IPS DF 6.9 (cell line): Measurements from ENCODE around the gene FAHD2B.
A peak's percentile ranks its signal among the peaks of the same experiment; 100 is the strongest.
"Not testable (repeated sequence)": the region's sequence is repeated elsewhere in the genome, so short reads cannot be mapped to it uniquely, and the experiment has no call there.

Experiments
- DNase-seq: peaks from one replicate; pipeline ENCODE4 v3.0.0-alpha.2; 2013; ENCODE audit warnings: low read depth, low spot score
- H3K27ac ChIP-seq: one replicate; pipeline ENCODE4 v1.5.1; 2013; ENCODE audit warnings: low read length, control low read depth
- H3K27me3 ChIP-seq: 2 replicates; pipeline ENCODE4 v1.6.1; 2013; ENCODE audit warnings: mild to moderate bottlenecking, low read length; ENCODE audit not compliant: control insufficient read depth, insufficient read depth
- H3K36me3 ChIP-seq: 2 replicates; pipeline ENCODE4 v1.6.1; 2013; ENCODE audit warnings: low read length; ENCODE audit not compliant: control insufficient read depth, insufficient read depth
- H3K4me1 ChIP-seq: 2 replicates; pipeline ENCODE4 v1.6.1; 2013; ENCODE audit warnings: low read length; ENCODE audit not compliant: control insufficient read depth, insufficient read depth
- H3K4me3 ChIP-seq: 2 replicates; pipeline ENCODE4 v1.5.1; 2013; ENCODE audit warnings: mild to moderate bottlenecking, low read length
- H3K9me3 ChIP-seq: 2 replicates; pipeline ENCODE4 v1.6.1; 2013; ENCODE audit warnings: low read length, inconsistent platforms; ENCODE audit not compliant: control insufficient read depth, insufficient read depth
- WGBS: extraction: QIAGEN DNeasy Blood & Tissue Kit; methylation state at CpG from one replicate; pipeline ENCODE4 v1.1.7; 2013; ENCODE audit warnings: mixed read lengths, missing lambda C conversion rate; ENCODE audit not compliant: insufficient read length, insufficient coverage; 5-methylcytosine and 5-hydroxymethylcytosine counted together

The FAHD2B gene

GRCh38 chr2:97094772-97095611, at the start of gene FAHD2B:
TSS of gene FAHD2B (minus strand) at chr2:97094882. CDS start at chr2:97091706, 3,176 bp downstream.
- peak within 1 kb of the TSS; percentile 39; the same call in 1 of the 2 replicates for H3K4me3 ChIP-seq
- not testable (repeated sequence) for H3K27ac ChIP-seq, H3K9me3 ChIP-seq, H3K36me3 ChIP-seq, H3K27me3 ChIP-seq, H3K4me1 ChIP-seq, DNase-seq
- no CpG with 5 or more reads among the region's 48 CpGs for WGBS

- H3K4me1 ChIP-seq, H3K36me3 ChIP-seq, DNase-seq, H3K4me3 ChIP-seq, H3K9me3 ChIP-seq, H3K27me3 ChIP-seq, H3K27ac ChIP-seq: not testable (repeated sequence)
- no CpG with 5 or more reads among the region's 3 CpGs for WGBS
These were observed 49.3 kb upstream of the FAHD2B start for GRCh38 chr2:97144016-97144415.

GRCh38 chr2:97129090-97129489, 34.4 kb upstream of the FAHD2B start:
- H3K4me3 ChIP-seq, DNase-seq, H3K27ac ChIP-seq, H3K36me3 ChIP-seq, H3K27me3 ChIP-seq, H3K9me3 ChIP-seq, H3K4me1 ChIP-seq: not testable (repeated sequence)
- WGBS, result no CpG with 5 or more reads among the region's 2 CpGs

- no CpG with 5 or more reads among the region's 18 CpGs for WGBS
- H3K36me3 ChIP-seq, DNase-seq, H3K27ac ChIP-seq, H3K9me3 ChIP-seq, H3K27me3 ChIP-seq, H3K4me1 ChIP-seq: not testable (repeated sequence)
- peak overlapping the region; percentile 56; the same call in 1 of the 2 replicates for H3K4me3 ChIP-seq
These were observed 19.2 kb upstream of the FAHD2B start for GRCh38 chr2:97113882-97114255.

- not testable (repeated sequence) for DNase-seq, H3K27ac ChIP-seq, H3K36me3 ChIP-seq, H3K27me3 ChIP-seq, H3K9me3 ChIP-seq, H3K4me1 ChIP-seq
- no CpG with 5 or more reads among the region's 74 CpGs for WGBS
- peak within 1 kb of the TSS; percentile 81; the same call in 1 of the 2 replicates for H3K4me3 ChIP-seq
These were observed 18.6 kb upstream of the FAHD2B start, which contains the start of gene ANKRD36 for GRCh38 chr2:97113050-97113881. TSS of gene ANKRD36 (plus strand) at chr2:97113153. CDS start at chr2:97113740, 587 bp downstream.

GRCh38 chr2:97112320-97113049, 17.8 kb upstream of the FAHD2B start:
- DNase-seq, H3K27me3 ChIP-seq, H3K27ac ChIP-seq, H3K4me1 ChIP-seq, H3K36me3 ChIP-seq, H3K9me3 ChIP-seq: not testable (repeated sequence)
- H3K4me3 ChIP-seq, result peak overlapping the region; percentile 81; the same call in 1 of the 2 replicates
- WGBS, result no CpG with 5 or more reads among the region's 44 CpGs

GRCh38 chr2:97111246-97111645, 16.6 kb upstream of the FAHD2B start:
- H3K27me3 ChIP-seq, H3K4me3 ChIP-seq, DNase-seq, H3K36me3 ChIP-seq, H3K4me1 ChIP-seq, H3K27ac ChIP-seq, H3K9me3 ChIP-seq: not testable (repeated sequence)
- WGBS, result no CpG with 5 or more reads among the region's 9 CpGs

- not testable (repeated sequence) for H3K36me3 ChIP-seq, H3K4me1 ChIP-seq, H3K27me3 ChIP-seq, H3K9me3 ChIP-seq, H3K4me3 ChIP-seq, H3K27ac ChIP-seq, DNase-seq
- WGBS, result no CpG with 5 or more reads among the region's 2 CpGs
These were observed 12.2 kb upstream of the FAHD2B start for GRCh38 chr2:97106878-97107277.

- H3K36me3 ChIP-seq, H3K9me3 ChIP-seq, H3K27me3 ChIP-seq, DNase-seq, H3K4me3 ChIP-seq, H3K27ac ChIP-seq, H3K4me1 ChIP-seq: not testable (repeated sequence)
- no CpG with 5 or more reads among the region's 3 CpGs for WGBS
These were observed 4.2 kb upstream of the FAHD2B start for GRCh38 chr2:97098786-97099372.

GRCh38 chr2:97095661-97096060, 979 bp upstream of the FAHD2B start:
- H3K9me3 ChIP-seq, result no peaks in the 10 kb centered on the region
- no peaks in the 10 kb centered on the region for H3K4me1 ChIP-seq
- H3K36me3 ChIP-seq, result no peaks in the 10 kb centered on the region
- no peak overlapping the region for H3K4me3 ChIP-seq
- H3K27ac ChIP-seq, result no peak overlapping the region
- DNase-seq, result no peak
- H3K27me3 ChIP-seq, result no peaks in the 10 kb centered on the region
- no CpG with 5 or more reads among the region's 12 CpGs for WGBS
